NK-92 treated with Interleukin-12 subunit alpha and Interleukin-12 subunit beta, amount 100 ng/mL, for 24 hours (cell line): ENCODE results near the gene NUP214.
"Not testable (repeated sequence)": the region's sequence is repeated elsewhere in the genome, so short reads cannot be mapped to it uniquely, and the experiment has no call there.

Experiments used
- DNase-seq: peaks from one replicate; lab custom pipeline; 2025; lab: John Stamatoyannopoulos, UW

NUP214 gene

GRCh38 chr9:131193051-131193450, 67.7 kb downstream of the NUP214 start:
- no peak for DNase-seq

DNA sequence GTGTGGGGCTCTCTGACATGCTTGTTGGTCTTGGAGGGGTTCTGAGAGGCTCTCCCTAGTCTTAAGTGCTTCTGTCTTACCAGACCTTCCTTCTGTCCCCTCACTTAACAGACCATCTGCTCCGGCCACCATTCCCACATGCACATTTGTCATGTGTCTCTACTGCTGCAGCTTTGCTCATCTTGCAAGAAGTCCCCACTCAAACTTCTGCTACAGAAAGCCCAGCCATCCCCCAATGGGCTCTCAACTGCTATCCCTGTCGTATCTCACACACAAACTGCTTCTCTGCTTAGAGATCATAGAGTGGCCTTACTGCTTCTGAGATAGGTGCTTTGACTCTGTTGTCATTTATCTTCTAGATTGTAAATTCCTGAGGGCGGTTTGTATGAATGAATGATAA, 69.4 kb downstream of the NUP214 start:
- DNase-seq = no peak

DNA sequence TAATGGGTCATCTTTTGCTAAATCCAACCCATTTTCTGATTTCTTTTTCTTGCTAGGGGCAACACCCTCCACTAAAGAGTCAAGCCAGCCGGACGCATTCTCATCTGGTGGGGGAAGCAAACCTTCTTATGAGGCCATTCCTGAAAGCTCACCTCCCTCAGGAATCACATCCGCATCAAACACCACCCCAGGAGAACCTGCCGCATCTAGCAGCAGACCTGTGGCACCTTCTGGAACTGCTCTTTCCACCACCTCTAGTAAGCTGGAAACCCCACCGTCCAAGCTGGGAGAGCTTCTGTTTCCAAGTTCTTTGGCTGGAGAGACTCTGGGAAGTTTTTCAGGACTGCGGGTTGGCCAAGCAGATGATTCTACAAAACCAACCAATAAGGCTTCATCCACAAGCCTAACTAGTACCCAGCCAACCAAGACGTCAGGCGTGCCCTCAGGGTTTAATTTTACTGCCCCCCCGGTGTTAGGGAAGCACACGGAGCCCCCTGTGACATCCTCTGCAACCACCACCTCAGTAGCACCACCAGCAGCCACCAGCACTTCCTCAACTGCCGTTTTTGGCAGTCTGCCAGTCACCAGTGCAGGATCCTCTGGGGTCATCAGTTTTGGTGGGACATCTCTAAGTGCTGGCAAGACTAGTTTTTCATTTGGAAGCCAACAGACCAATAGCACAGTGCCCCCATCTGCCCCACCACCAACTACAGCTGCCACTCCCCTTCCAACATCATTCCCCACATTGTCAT, 72.0 kb downstream of the NUP214 start:
- DNase-seq = no peak

GRCh38 chr9:131198041-131198715, 72.8 kb downstream of the NUP214 start:
- no peak for DNase-seq

DNA sequence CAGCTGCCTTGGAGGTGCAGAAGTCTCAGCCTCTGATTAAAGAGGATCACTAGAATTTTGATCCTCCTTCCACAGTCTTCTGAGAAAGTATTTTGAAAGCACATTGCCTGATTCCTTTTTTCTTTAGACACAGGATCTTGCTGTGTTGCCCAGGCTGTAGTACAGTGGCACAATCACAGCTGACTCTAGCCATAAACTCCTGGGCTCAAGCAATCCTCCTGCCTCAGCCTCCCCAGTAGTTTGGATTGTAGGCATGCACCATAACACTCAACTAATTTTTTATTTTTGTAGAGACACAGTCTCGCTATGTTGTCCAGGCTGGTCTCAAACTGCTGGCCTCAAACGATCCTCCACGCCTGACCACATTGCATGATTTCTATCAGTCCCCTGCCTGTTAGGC, 76.5 kb downstream of the NUP214 start:
- DNase-seq = no peak

DNA sequence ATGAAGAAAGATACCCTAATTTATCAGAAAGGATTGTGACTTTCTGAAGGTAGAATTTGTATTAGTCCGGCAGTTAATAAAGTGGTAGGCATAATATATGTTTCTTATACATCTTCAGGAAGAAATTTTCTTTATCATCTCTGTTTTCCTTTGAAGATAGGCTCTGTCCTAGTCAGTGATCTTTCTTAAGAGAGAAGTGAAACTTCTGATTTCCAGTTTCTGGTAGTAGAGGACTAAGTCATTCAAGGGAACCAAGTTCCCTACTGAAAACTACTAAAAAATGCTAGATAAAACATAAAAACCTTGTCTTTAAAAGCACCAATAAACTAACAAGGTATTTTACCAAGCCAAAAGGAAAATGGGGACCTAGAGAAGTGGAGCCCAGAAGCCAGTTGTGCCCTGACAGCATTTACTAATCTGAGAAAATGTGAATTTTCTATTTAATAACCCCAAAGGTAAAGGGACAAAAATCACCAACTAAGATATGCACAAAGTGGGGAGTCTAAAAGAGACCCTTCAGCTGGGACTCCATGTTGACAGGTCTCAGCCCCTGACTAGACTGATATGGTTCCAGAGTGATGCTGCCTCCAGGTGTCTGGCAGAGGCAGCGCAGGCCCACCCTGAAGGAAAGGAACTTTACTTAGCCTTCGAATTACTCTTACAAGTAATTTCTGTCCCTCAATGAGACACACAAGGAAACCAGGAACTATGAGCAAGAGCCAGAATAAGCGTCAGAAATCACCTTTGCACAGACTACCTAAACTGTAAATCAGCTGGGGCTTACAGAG, 78.2 kb downstream of the NUP214 start:
- DNase-seq = no peak

DNA sequence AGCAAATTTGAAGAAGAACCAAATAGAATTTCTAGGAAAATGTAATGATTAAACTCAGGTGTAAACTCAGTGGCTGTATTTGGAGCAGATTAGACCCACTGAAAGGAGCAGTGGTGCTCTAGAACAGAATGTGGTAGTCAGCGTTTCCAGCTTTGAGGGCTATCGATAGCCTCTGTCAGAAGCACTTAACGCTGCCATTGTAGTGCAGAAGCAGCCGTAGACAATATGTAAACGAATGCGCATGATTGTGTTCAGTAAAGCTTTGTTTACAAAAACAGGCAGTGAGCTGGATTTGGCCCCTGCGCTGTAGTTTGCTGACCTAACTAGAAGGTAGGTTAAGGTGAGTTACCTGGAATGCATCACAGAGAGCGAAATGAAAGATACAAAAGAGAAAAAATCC, 78.9 kb downstream of the NUP214 start:
- DNase-seq = no peak

GRCh38 chr9:131206495-131206894, 81.1 kb downstream of the NUP214 start:
- DNase-seq = no peak

DNA sequence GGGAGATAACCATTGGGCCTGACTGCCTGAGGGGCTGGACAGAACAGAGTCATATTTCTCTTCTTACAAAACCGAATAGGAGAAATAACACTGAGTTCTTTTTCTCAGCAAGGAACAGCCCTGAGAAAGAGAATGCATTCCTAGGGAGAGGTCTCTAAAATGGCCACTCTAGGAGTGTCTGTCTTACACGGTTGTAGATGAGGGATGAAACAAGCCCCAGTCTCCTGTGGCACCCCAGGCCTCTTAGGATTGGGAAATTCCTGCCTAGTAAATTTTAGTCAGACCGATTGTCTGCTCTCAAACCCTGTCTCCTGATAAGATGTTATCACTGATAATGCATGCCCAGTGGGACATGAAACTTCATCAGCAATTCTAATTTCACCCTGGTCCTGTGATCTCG, 86.5 kb downstream of the NUP214 start:
- DNase-seq = not testable (repeated sequence)

DNA sequence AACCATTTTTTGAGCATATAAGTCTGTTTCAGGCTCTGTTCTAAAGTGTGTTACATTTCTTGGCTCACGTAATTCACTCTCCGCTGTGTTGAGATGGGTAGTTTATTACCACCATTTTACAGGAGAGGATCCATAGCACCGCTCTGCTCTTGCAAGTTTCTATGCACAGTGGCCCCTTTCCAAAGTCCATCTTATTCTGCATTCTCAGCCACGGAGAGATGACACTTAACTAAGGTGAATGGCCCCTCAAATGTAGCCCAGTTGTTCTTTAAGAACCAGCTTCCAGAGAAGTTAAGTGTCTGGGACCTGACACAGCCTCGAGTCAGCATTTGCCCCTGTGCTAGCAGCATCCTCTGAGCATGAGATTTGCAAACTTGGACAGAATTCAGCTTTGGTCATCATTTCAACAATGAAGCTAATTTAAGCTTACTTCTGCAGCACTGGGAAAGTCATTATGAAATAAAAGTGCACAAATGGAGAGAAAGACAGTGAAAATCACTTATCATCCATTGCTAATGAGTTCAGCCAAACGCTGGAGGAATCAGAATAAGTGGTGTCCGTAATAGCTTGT, 89.0 kb downstream of the NUP214 start:
- DNase-seq = no peak

DNA sequence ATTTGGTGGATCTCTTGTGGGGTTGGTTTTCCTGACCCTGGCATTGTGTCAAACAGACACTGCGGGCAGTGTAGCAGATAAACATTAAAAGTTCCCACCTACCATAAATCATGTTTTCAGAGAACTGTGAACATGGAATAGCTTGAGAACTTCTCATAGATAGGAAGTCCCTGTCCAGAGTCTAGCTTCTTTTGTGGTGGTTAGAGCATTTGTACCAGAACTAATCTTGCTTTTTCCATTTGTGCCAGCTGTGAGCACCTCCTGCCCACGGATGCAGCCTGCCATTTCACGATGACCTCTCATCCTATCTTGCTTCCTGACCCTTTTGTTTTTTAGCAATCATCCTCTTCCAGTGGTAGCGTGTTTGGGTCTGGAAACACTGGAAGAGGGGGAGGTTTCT, 89.5 kb downstream of the NUP214 start:
- DNase-seq = no peak

GRCh38 chr9:131216806-131217205, 91.4 kb downstream of the NUP214 start:
- DNase-seq = no peak

DNA sequence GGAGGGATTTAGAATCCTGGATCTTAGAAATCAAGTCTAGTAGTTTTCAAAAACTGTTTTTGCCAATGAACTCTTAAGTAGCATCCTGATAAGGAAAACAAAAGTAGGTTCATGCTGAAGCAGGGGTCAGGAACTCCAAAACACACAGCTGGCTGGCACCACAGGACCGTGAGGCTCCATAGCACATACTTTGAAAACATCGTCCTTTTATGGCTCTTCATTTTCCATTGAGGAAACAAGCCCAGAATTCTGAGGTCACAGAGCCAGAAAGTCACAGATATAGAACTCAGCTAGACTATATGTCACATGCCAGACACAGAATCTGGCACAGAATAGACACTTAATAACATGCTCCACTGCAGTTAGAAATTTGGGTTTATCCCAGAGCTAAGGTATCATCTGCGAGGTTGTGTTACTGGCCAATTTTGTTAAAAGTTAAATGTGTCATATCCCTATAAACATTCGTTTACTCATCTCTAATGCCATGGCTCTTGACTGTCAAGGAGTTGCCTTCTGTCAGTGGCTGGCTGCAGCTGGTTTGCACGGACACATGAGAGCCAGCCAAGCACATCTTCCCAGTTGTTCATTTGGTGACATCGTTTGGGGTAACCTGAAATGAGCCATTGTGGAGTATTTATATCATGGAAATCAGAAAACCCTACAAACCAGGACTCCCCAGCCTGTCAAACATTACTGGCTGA, 92.1 kb downstream of the NUP214 start:
- DNase-seq = no peak

GRCh38 chr9:131218370-131218769, 93.0 kb downstream of the NUP214 start:
- DNase-seq = no peak

DNA sequence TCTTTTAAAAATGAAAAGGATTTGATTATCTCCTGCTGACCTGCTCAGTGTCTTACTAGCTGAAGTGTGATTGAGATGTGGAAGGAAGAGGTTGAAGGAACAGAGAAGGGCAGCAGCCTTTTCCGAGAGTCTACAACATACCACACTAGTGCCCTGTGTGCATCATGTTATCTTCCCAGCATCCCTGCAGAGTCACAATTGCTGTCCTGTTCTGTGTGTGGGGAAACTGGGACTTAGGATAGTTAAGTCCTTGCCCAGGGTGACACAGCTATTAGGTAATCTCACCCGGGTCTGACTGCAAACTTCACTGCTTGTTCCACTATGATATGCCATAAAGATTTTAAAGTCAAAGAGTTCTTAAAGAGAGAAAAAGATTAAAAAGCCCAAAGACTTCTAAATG, 95.1 kb downstream of the NUP214 start:
- DNase-seq = no peak

DNA sequence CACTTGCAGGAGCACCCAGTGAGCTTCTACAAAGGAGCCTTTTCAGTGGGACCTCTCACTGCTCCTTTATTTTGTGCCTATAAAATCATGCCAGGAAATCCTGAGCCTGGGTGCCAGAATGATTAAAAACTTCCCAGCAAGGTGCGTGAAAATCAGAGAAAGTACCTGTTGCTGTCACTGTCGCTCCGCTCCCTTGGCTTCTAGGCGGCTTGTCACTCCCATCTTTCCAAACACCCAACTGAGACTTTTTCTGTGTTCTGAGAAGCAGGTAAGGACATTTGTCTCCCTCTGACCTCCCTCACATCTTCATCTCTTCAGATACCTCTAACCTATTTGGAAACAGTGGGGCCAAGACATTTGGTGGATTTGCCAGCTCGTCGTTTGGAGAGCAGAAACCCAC, 97.1 kb downstream of the NUP214 start:
- no peak for DNase-seq

GRCh38 chr9:131226226-131226625, 100.8 kb downstream of the NUP214 start:
- no peak for DNase-seq

DNA sequence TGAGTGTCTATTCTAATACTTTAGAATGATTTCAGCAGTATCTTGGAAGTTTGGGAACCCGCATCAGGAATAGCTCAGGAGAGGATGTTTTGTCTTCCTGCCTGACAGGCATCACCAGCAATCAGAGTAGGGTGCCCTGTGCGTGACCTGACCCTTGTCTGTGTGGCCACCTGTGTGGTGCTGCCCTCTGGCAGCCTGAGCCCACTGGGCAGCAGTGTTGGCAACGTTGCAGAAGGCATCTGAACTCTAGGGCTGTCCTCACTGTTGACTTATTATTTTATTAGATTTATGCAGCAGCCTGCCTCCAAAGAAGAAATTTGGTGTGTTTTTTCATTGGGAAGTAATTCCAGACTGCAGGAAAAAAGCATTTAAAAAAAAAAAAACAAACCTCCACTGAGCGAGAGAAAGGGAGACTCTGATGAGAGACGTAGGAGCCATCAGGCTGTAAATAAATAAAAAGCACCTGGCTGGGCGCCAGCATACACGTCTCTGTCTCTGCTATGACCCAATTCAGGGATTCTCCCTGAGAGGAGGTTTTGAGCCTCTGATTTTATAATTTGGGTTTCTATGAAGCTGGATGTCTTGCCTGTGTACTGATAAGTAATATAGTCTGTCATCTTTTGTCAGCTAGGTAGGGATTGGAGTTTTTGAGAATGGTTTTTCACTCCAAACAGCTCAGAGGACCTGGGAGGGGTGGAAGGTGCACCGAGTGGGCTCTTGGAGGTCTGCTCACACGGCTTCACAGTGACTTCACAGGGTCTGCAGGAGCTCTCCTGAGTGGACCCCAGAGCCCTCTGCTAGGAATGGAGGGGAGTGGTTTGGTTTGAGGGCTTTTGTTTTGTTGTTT, 101.9 kb downstream of the NUP214 start:
- DNase-seq = no peak

- no peak for DNase-seq
Measured at GRCh38 chr9:131227959-131228460, 102.6 kb downstream of the NUP214 start.

GRCh38 chr9:131228988-131229387, 103.6 kb downstream of the NUP214 start:
- DNase-seq = no peak

GRCh38 chr9:131233556-131233955, 108.2 kb downstream of the NUP214 start:
- DNase-seq = no peak
